Stimulated activated CD8-positive, alpha-beta memory T cell treated with anti-CD3 and anti-CD28 coated beads, Interleukin-4, amount 100 ng/mL, for 24 hours (primary cell): ENCODE measurements around the gene ZNF33A.
"Not testable (repeated sequence)": the region's sequence is repeated elsewhere in the genome, so short reads cannot be mapped to it uniquely, and the experiment has no call there.

Experiments
- DNase-seq: peaks from one replicate; pipeline ENCODE4 v3.0.0-alpha.2; 2020; ENCODE audit warnings: low read depth

Gene ZNF33A

GRCh38 chr10:38010119-38010903 is at the start of gene ZNF33A:
TSS of gene ZNF33A (plus strand) at chr10:38010675. CDS start at chr10:38012342, 1,667 bp downstream.
- DNase-seq: peak; percentile 88

GRCh38 chr10:37965006-37965405 is 45.5 kb upstream of the ZNF33A start:
- no peak for DNase-seq

- no peak for DNase-seq
Measured at GRCh38 chr10:37972396-37972795, 38.1 kb upstream of the ZNF33A start.

GRCh38 chr10:37975401-37975991 is 35.0 kb upstream of the ZNF33A start:
- DNase-seq: no peak

GRCh38 chr10:37976091-37976879 is 34.2 kb upstream of the ZNF33A start, which contains the start of gene ZNF25:
TSS of gene ZNF25 (minus strand) at chr10:37976647. CDS start at chr10:37971722, 4,925 bp downstream.
- peak; percentile 93 for DNase-seq

GRCh38 chr10:37976880-37977203 is 33.6 kb upstream of the ZNF33A start:
- no peak for DNase-seq

- DNase-seq: no peak
Measured at GRCh38 chr10:37991655-37992054, 18.8 kb upstream of the ZNF33A start.

- DNase-seq: no peak
Measured at GRCh38 chr10:37992083-37992482, 18.4 kb upstream of the ZNF33A start.

- DNase-seq: not testable (repeated sequence)
Measured at GRCh38 chr10:37998920-37999319, 11.6 kb upstream of the ZNF33A start.

GRCh38 chr10:38000474-38000873 is 10.0 kb upstream of the ZNF33A start:
- DNase-seq: not testable (repeated sequence)

GRCh38 chr10:38003026-38003425 is 7.4 kb upstream of the ZNF33A start:
- DNase-seq: no peak

GRCh38 chr10:38003588-38003987 is 6.9 kb upstream of the ZNF33A start:
- DNase-seq: no peak

GRCh38 chr10:38007551-38007950 is 2.9 kb upstream of the ZNF33A start:
- DNase-seq: no peak

- no peak for DNase-seq
Measured at GRCh38 chr10:38007991-38008390, 2.5 kb upstream of the ZNF33A start.

GRCh38 chr10:38016354-38016753 is 5.9 kb downstream of the ZNF33A start:
- no peak for DNase-seq

- not testable (repeated sequence) for DNase-seq
Measured at GRCh38 chr10:38019124-38019523, 8.6 kb downstream of the ZNF33A start.

- no peak for DNase-seq
Measured at GRCh38 chr10:38025283-38025682, 14.8 kb downstream of the ZNF33A start.

GRCh38 chr10:38027986-38028385 is 17.5 kb downstream of the ZNF33A start:
- DNase-seq: no peak

- no peak for DNase-seq
Measured at GRCh38 chr10:38032886-38033285, 22.4 kb downstream of the ZNF33A start.

GRCh38 chr10:38038107-38038931 is 27.8 kb downstream of the ZNF33A start:
- no peak for DNase-seq

- DNase-seq: no peak
Measured at GRCh38 chr10:38038932-38039245, 28.4 kb downstream of the ZNF33A start.

GRCh38 chr10:38043516-38043915 is 33.0 kb downstream of the ZNF33A start:
- no peak for DNase-seq
